Esophagus squamous epithelium (tissue), 4 donors: ENCODE data around the gene PCNP.

Experiments used
- CTCF ChIP-seq, 6 experiments: fragments of 450-650 bp in 4 of 6; fragments of 200-600 bp in 2 of 6; sonication (generic) in 2 of 6; IDR thresholded peaks; one replicate each; pipeline ENCODE4 v1.5.1; 2016 to 2019; ENCODE audit warnings: antibody characterized with exemption in 6 of 6, mild to moderate bottlenecking in 4 of 6, moderate library complexity in 4 of 6
- POLR2A ChIP-seq, 4 donors: fragments of 450-650 bp; IDR thresholded peaks; one replicate each; pipeline ENCODE4 v1.6.1; 2017; ENCODE audit warnings: antibody characterized with exemption in 4 of 4, mild to moderate bottlenecking in 4 of 4, moderate library complexity in 3 of 4

GRCh38 chr3:101542957-101543356, 31.0 kb upstream of the PCNP start:
- TF ChIP-seq CTCF (IDR thresholded peaks at IDR 0.05) (no peak), POLR2A (IDR thresholded peaks at IDR 0.05) (no peak)
